Muscle layer of duodenum (tissue), 2 donors: Measurements from ENCODE around the gene DOCK7.

Experiments
- H3K27ac ChIP-seq: one replicate; pipeline ENCODE4 v1.7.0; 2013; ENCODE audit warnings: mild to moderate bottlenecking, low read length
- H3K27me3 ChIP-seq: one replicate; pipeline ENCODE4 v1.7.0; 2013; ENCODE audit warnings: low read depth, mild to moderate bottlenecking, control low read depth, low read length
- H3K36me3 ChIP-seq, 2 donors: one replicate each; pipeline ENCODE4 v1.7.0; 2013; ENCODE audit warnings: low read length in 2 of 2, control low read depth in 1 of 2, mild to moderate bottlenecking in 1 of 2; ENCODE audit not compliant: insufficient read depth in 2 of 2, control insufficient read depth in 1 of 2
- H3K4me1 ChIP-seq, 2 donors: one replicate each; pipeline ENCODE4 v1.7.0; 2013; ENCODE audit warnings: low read length in 2 of 2, mild to moderate bottlenecking in 2 of 2, control low read depth in 1 of 2, moderate library complexity in 1 of 2; ENCODE audit not compliant: insufficient read depth in 2 of 2, control insufficient read depth in 1 of 2
- H3K4me3 ChIP-seq, 2 donors: one replicate each; pipeline ENCODE4 v1.7.0; 2013; ENCODE audit warnings: low read length in 2 of 2, low read depth in 1 of 2, mild to moderate bottlenecking in 1 of 2
- H3K9me3 ChIP-seq, 2 donors: one replicate each; pipeline ENCODE4 v1.7.0; 2013; ENCODE audit warnings: low read length in 2 of 2, control low read depth in 1 of 2, mild to moderate bottlenecking in 1 of 2; ENCODE audit not compliant: control insufficient read depth in 1 of 2
- donor health status: healthy.

Gene DOCK7

DNA sequence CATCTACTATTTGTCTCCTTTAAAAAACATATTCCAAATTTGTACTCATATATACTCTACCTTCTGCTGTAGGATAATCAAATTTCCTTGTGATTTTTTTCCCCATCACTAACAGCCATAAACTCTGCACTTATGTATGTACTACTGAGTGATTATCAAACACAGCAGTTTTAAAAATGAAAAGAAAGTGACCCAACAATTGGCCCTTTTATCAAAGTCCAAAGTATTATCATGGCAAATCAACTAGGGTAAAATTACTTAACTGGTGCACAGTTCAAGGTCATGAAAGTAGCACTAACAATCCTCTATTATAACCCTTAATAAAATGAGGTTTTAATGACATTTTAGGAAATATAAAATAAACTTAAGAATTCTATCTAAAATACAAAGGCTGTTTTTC lies 79.3 kb downstream of the DOCK7 start:
- Histone ChIP-seq H3K4me1 (no peaks in the 10 kb centered on the region), H3K27ac (no peak overlapping the region), H3K27me3 (no peaks in the 10 kb centered on the region), H3K9me3 (no peaks in the 10 kb centered on the region), H3K36me3 (no peaks in the 10 kb centered on the region), H3K4me3 (no peak overlapping the region)

DNA sequence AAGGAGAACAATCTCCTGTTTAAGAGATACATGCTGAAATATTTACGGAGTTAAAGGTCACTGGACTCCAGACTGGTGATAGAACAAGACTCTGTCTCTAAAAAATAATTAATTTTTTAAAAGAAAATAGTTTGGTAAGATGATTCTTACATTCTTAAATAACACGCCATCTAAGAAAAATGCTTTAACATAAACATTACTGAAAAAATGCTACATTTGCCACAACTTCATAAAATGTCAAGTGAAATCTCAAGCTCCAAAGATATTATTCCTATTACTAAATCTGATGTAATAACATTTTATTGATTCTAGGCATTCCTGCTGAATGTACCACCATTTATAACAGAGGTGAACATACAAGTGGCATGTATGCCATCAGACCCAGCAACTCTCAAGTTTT lies 86.7 kb downstream of the DOCK7 start:
- Histone ChIP-seq H3K27ac (no peak overlapping the region), H3K36me3 (peaks cover 0 to 3% of the 10 kb centered on the region in 2 donors)

DNA sequence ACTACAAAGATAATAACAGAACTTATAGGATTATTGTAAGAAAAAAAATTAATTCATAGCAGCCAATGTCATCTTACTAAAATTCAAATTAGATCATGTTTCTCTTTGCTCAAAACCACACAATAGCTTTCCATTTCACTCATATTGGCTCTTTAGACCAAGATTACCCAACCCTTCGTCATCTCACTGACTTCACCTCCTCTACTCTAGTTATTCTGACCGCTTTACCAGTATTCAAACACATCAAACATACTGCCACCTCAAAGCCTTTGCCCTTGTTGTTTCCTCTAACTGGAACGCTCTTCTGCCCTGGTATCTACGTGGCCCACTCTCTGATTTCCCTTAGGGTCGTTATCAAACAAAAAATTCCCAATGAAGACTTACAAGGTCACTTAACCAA lies 89.1 kb downstream of the DOCK7 start:
- H3K4me1 ChIP-seq: no peaks in the 10 kb centered on the region
- H3K9me3 ChIP-seq: no peaks in the 10 kb centered on the region
- no peak overlapping the region for H3K4me3 ChIP-seq
- peaks cover 0 to 3% of the 10 kb centered on the region in 2 donors for H3K36me3 ChIP-seq
- H3K27me3 ChIP-seq: no peaks in the 10 kb centered on the region
- H3K27ac ChIP-seq: no peak overlapping the region

More for the DNA sequence above, 86.7 kb downstream of the DOCK7 start:
- no peak overlapping the region for H3K4me3 ChIP-seq
- H3K27me3 ChIP-seq: no peaks in the 10 kb centered on the region
- H3K9me3 ChIP-seq: no peaks in the 10 kb centered on the region
- H3K4me1 ChIP-seq: no peaks in the 10 kb centered on the region

DNA sequence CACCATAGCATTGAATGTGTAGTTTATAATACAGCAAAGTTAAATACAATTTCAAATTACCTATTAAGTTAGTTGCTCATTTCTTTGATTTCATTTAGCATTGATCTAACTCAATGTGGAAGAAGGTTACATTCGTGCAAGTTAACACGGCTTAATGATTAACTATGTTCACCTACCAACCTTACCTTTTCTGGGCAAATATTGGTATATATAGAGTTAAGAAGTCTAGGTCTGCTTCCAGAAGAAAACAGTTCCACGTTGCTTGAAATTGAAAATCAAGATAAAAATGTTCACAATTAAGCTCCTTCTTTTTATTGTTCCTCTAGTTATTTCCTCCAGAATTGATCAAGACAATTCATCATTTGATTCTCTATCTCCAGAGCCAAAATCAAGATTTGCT lies 90.9 kb downstream of the DOCK7 start, which contains the start of gene ANGPTL3:
Gene ANGPTL3 (plus strand): TSS at position 240 of the 400 bp plus-strand sequence. CDS start 47 bp downstream, at position 287.
- H3K9me3 ChIP-seq: no peaks in the 10 kb centered on the region
- H3K27me3 ChIP-seq: no peaks in the 10 kb centered on the region
- H3K27ac ChIP-seq: no peak within 1 kb of the TSS
- H3K36me3 ChIP-seq: peaks cover 0 to 3% of the 10 kb centered on the region in 2 donors
- H3K4me1 ChIP-seq: no peaks in the 10 kb centered on the region
- H3K4me3 ChIP-seq: no peak within 1 kb of the TSS

DNA sequence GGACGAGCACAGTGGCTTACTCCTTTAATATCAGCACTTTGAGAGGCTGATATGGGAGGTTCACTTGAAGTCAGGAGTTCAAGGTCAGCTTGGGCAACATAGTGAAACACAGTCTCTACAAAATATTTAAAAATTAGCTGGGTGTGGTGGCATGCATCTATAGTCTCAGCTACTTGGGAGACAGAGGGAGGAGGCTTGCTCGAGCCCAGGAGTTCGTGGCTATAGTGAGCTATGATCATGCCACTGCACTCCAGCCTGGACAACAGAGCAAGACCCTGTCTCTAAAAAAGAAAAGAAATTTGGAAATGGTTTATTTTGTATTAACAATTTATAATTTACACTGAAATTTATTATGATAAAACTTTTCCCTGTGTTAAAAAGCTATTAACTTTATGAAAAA lies 92.5 kb downstream of the DOCK7 start:
- H3K36me3 ChIP-seq: peaks cover 0 to 3% of the 10 kb centered on the region in 2 donors
- no peak overlapping the region for H3K27ac ChIP-seq
- no peaks in the 10 kb centered on the region for H3K4me1 ChIP-seq
- no peak overlapping the region for H3K4me3 ChIP-seq
- no peaks in the 10 kb centered on the region for H3K9me3 ChIP-seq
- H3K27me3 ChIP-seq: no peaks in the 10 kb centered on the region

DNA sequence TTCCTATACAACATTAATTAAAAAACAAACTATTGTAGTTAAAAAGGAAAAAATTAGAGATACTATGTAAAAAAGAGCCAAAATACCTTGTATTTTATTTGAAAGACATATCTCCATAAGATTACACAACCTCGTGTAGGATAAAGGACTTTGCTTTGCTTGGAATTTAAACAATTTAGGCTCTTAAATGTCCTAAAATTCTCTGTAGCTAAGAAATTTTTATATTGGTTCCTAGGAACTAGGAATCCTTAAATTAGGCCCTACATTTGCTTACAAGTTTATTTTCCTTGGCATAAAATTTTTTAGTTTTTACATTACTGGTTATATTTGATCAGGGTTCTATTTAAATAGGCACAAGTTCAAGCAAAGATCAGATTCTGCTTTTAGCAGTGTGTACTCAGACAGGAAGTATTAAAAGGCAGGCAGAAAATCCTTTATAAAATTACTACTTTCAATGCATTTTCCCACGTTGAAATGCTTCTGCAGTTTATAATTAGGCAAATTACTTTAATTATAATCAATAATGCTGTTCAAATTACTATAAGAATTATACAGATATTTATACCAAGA lies 94.3 kb downstream of the DOCK7 start:
- Histone ChIP-seq H3K4me1 (no peaks in the 10 kb centered on the region), H3K27me3 (no peaks in the 10 kb centered on the region), H3K27ac (no peak overlapping the region), H3K9me3 (no peaks in the 10 kb centered on the region), H3K36me3 (peaks cover 2 to 3% of the 10 kb centered on the region in 2 donors), H3K4me3 (no peak overlapping the region)

DNA sequence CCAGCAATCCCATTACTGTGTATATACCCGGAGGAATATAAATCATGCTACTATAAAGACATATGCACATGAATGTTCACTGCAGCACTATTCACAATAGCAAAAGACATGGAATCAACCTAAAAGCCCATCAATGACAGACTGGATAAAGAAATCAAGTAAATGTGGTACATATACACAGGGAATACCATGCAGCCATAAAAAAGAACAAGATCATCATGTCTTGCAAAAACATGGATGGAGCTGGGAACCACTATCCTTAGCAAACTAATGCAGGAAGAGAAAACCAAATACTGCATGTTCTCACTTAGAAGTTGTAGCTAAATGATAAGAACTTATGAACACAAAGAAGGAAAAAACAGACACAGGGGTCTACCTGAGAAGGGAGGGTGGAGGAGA lies 97.2 kb downstream of the DOCK7 start:
- H3K4me1 ChIP-seq: no peaks in the 10 kb centered on the region
- no peaks in the 10 kb centered on the region for H3K27me3 ChIP-seq
- no peak overlapping the region for H3K4me3 ChIP-seq
- no peak overlapping the region for H3K27ac ChIP-seq
- H3K36me3 ChIP-seq: peaks cover 0 to 5% of the 10 kb centered on the region in 2 donors
- H3K9me3 ChIP-seq: no peaks in the 10 kb centered on the region

DNA sequence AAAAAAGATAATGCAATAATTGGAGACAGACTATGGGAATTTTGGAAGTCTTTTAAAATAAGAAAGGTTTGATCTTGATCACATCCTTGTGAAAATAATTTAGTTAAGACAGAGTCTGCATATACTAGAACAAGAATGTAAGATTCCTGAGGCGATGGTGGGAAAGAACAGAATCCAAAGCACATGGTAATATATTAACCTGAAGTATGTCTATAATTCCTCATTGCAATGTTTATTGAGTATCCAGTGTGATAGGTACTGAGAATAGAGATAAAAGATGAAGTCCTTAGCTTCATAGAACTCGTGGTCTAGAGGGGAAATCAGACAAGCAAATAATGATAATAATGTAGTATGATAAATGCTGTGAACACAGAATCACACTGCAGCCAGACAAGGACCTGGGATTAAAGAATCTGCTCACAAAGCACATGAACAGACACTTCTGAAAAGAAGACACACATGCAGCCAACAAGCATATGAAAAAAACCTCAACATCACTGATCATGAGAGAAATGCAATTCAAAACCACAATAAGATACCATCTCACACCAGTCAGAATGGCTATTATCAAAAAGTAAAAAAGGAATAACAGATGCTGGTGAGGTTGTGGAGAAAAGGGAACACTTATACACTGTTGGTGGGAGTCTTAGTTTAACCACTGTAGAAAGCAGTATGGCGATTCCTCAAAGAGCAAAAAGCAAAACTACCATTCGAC lies 97.8 kb downstream of the DOCK7 start:
- Histone ChIP-seq H3K4me3 (no peak overlapping the region), H3K27me3 (no peaks in the 10 kb centered on the region), H3K4me1 (no peaks in the 10 kb centered on the region), H3K27ac (no peak overlapping the region), H3K9me3 (no peaks in the 10 kb centered on the region), H3K36me3 (peaks cover 0 to 7% of the 10 kb centered on the region in 2 donors)

DNA sequence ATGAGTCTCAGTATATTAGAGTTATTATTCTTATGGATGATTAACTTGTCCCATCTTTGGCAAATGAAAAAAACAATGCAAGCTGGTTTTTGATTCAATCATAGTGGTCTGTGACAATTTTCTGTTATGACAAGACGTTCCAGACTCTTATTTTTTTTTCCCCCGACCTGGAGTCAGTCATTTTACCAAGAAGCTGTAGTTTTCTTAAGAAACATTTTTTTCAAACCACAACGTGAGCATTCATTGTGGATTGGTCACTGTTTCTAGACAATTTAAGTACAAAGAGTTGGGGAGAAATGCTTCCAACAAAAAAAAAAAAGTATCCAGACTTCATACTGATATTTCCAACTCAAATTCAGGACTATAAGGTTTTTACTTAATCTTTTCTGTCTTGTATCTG lies 98.9 kb downstream of the DOCK7 start:
- no peak overlapping the region for H3K27ac ChIP-seq
- no peaks in the 10 kb centered on the region for H3K4me1 ChIP-seq
- H3K9me3 ChIP-seq: no peaks in the 10 kb centered on the region
- H3K36me3 ChIP-seq: peaks cover 0 to 17% of the 10 kb centered on the region in 2 donors
- H3K4me3 ChIP-seq: no peak overlapping the region
- H3K27me3 ChIP-seq: no peaks in the 10 kb centered on the region

DNA sequence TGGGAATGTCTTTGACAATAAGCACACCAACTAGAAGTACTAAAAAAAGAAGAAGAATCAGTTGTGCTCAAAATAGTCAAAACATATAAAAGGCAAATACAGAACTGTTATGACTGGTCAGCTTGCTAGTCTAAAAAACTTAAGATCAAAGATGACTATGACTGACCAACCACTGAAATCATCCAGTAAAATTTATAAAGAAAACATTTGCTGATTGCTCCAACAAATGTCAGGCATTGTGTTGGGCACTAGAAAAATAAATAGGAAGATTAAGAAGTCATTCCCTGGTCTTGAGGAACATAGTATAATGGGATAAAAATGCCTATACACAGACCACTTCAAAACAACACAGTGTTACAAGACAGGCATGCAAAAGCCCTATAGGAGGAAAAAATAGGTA lies 100.2 kb downstream of the DOCK7 start:
- H3K9me3 ChIP-seq: no peaks in the 10 kb centered on the region
- no peak overlapping the region for H3K27ac ChIP-seq
- H3K4me1 ChIP-seq: no peaks in the 10 kb centered on the region
- peaks cover 0 to 17% of the 10 kb centered on the region in 2 donors for H3K36me3 ChIP-seq
- no peak overlapping the region for H3K4me3 ChIP-seq
- no peaks in the 10 kb centered on the region for H3K27me3 ChIP-seq

DNA sequence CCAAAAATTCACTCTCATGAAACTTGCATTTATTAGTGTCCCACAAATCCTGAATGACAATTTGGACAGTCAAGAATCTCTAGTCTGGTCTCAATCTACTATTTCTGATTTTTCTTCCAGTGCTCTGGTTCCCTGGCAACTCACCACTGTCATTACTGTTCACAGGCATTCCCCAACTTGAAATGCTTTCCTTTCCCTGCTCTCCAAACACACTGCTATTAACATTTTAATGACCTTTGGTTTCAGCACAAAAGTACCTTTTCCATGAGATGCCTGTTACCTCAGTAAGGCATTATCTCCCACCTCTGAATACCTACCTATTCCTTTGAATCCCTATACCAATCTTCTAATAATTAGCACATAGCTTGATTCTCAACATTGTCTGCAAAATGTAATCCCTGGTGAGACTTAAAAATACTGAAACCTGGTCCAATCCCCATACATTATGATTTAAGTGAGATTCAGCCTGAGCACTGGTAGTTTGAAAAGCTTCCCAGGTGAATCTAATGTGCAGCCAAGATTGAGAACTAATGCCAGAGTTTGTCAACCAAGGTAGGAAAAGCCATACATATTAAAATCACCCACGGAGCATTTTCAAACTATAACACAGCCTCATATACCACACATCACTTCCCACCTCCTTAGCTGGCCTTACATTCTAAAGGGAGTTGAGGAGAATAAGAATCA lies 102.6 kb downstream of the DOCK7 start:
- H3K27me3 ChIP-seq: no peaks in the 10 kb centered on the region
- H3K27ac ChIP-seq: no peak overlapping the region
- H3K36me3 ChIP-seq: peaks cover 0 to 17% of the 10 kb centered on the region in 2 donors
- H3K9me3 ChIP-seq: no peaks in the 10 kb centered on the region
- no peak overlapping the region for H3K4me3 ChIP-seq
- no peaks in the 10 kb centered on the region for H3K4me1 ChIP-seq
